Heart left ventricle (tissue), 16 donors: Measurements from ENCODE around the gene SLC6A3. TPM values are rescaled to one million over a fixed set of nuclear protein-coding genes. Genes with fewer than 3 reads are reported as not detected.

ENCODE experiments used
- ATAC-seq, 4 donors: fragments of 200-7000 bp; cut with Tn5 transposase; one replicate each; pipeline ENCODE4 v1.9.1; 2020 to 2022; ENCODE audit warnings: moderate library complexity in 4 of 4, mild to moderate bottlenecking in 3 of 4, moderate number of reproducible peaks in 1 of 4
- DNase-seq, 5 donors: peaks; one replicate each; pipeline ENCODE4 v3.0.0-alpha.2; 2020
- H3K27ac ChIP-seq, 12 donors: fragments of 200-600 bp; sonication (generic) in 4 of 12; one replicate each; pipeline versions ENCODE4 v1.5.0 to v1.8.0; 2016 to 2022; ENCODE audit warnings: mild to moderate bottlenecking in 2 of 12
- H3K27me3 ChIP-seq, 9 donors: fragments of 200-600 bp; sonication (generic) in 2 of 9; one replicate each; pipeline versions ENCODE4 v1.5.1 to v1.8.0; 2016 to 2022; ENCODE audit warnings: mild to moderate bottlenecking in 3 of 9
- H3K36me3 ChIP-seq, 9 donors: fragments of 200-600 bp; sonication (generic) in 2 of 9; one replicate each; pipeline versions ENCODE4 v1.5.0 to v1.8.0; 2018 to 2022; ENCODE audit warnings: mild to moderate bottlenecking in 2 of 9
- H3K4me1 ChIP-seq, 12 donors: fragments of 200-600 bp; sonication (generic) in 4 of 12; one replicate each; pipeline versions ENCODE4 v1.5.0 to v1.8.0; 2016 to 2022; ENCODE audit warnings: mild to moderate bottlenecking in 3 of 12
- H3K4me3 ChIP-seq, 12 donors: fragments of 200-600 bp; sonication (generic) in 4 of 12; one replicate each; pipeline versions ENCODE4 v1.5.0 to v1.8.0; 2017 to 2022; ENCODE audit warnings: mild to moderate bottlenecking in 9 of 12, moderate library complexity in 4 of 12
- H3K9me3 ChIP-seq, 12 donors: fragments of 200-600 bp; sonication (generic) in 4 of 12; one replicate each; pipeline versions ENCODE4 v1.5.0 to v1.8.0; 2016 to 2022; ENCODE audit warnings: mild to moderate bottlenecking in 1 of 12
- CTCF ChIP-seq, 12 donors: fragments of 200-600 bp; sonication (generic) in 4 of 12; IDR thresholded peaks; one replicate each; pipeline versions ENCODE4 v1.5.0 to v1.8.0; 2018 to 2022; ENCODE audit warnings: antibody characterized with exemption in 12 of 12, mild to moderate bottlenecking in 5 of 12
- POLR2A ChIP-seq, 2 donors: fragments of 450-650 bp; IDR thresholded peaks; one replicate each; pipeline ENCODE4 v1.6.1; 2017; ENCODE audit warnings: antibody characterized with exemption in 2 of 2, mild to moderate bottlenecking in 2 of 2, moderate library complexity in 2 of 2
- WGBS, 4 donors: extraction: QIAGEN DNeasy Blood & Tissue Kit in 2 of 4; methylation state at CpG; one replicate each; pipeline versions ENCODE4 v1.1.5 to v1.1.7; 2013 to 2018; 5-methylcytosine and 5-hydroxymethylcytosine counted together
- intact Hi-C, 10 donors: fragments of 100-400 bp; cut with DNase I; formaldehyde crosslinking; loops; one replicate each; pipeline versions ENCODE4 v1.11.1 to v1.14.2; 2022
- polyA plus RNA-seq, 2 donors: library from polyadenylated mRNA; stranded (reverse); fragments of 200-250 nt; gene quantifications; one replicate each; pipeline ENCODE4 v1.2.3, GENCODE V29; 2013
- total RNA-seq, 9 donors: library from RNA; depleted of rRNA in 2 of 9; stranded (reverse); fragments of >200 nt in 2 of 9; fragmentation: NEBNext Ultra II Directional in 3 of 9; extraction: Animal tissue kit (Norgen Biotek cat#: 25700) in 3 of 9; gene quantifications; one replicate each; pipeline versions ENCODE4 v1.1.0 to v1.2.4, GENCODE V29; 2016 to 2023
- donor health status: ischemic (EF 13 %, LVEDD 7.1; RV severe dilation, severe dysfunction).
- donor health status: healthy with polysubstance abuse.
- donor health status: DM: no; HTN: yes; CAD: no.
- donor health status: DM: no; HTN: no; CAD: no.
- donor health status: ischemic (EF 25% LVEDD 6.9; RV normal size, moderate dysfunction).
- donor health status: ischemic (EF 25% LVEDD 5.7; RV mildly dilated, moderate dysfunction).
- donor health status: healthy.
- donor health status: DM: yes; HTN: yes; CAD: no.
- donor health status: ischemic (EF 35%, LVEDD 5.7; RV mildly dilated, moderate dysfunction).
- donor health status: nonischemic (EF 11% LVEDD 7.7; RV severe dilation, severe dysfunction).
- donor health status: DM: yes; HTN: yes; CAD: no.
- donor health status: PGD.
- donor health status: ischemic (EF 29% LVEDD 5.4; RV normal size, mild dysfunction).
- donor health status: nonischemic (EF 23%, LVEDD 6.1; RV moderate dilation, normal function).

Gene SLC6A3
- total and polyA plus RNA-seq, 11 donors, result 0.06 to 0.29 (median 0.11) TPM; not detected in 7

GRCh38 chr5:1344975-1345838 lies 100.0 kb downstream of the SLC6A3 start, which contains the start of gene CLPTM1L:
CLPTM1L (minus strand) TSS chr5:1345099; CDS start chr5:1344841, 258 bp downstream.
- TF ChIP-seq POLR2A (IDR thresholded peaks at IDR 0.05), result peak; percentile 50 to 88
- no peak for TF ChIP-seq CTCF (IDR thresholded peaks at IDR 0.05)
- H3K36me3 ChIP-seq, result peaks cover 0 to 33% (median 27%) of the 10 kb centered on the region in 9 donors
- H3K4me3 ChIP-seq, result peak within 1 kb of the TSS; percentile 78 to 100 (median 94)
- peak within 1 kb of the TSS; percentile 54 to 94 (median 91) for H3K27ac ChIP-seq
- no peaks in the 10 kb centered on the region for H3K9me3 ChIP-seq
- intact Hi-C loops, result loop anchor here in 2 of 10 donors (2.0 to 10.0 kb wide), 3 partner anchors 180 to 460 kb away; partner anchors contain the start of gene NDUFS6 (in 1 of the 2)
- peaks cover 0 to 25% (median 20%) of the 10 kb centered on the region in 12 donors for H3K4me1 ChIP-seq
- H3K27me3 ChIP-seq, result no peaks in the 10 kb centered on the region
- 1 to 6% (median 1%) methylated on average over 12 to 87 of the region's 87 CpGs for WGBS, 4 donors
- ATAC-seq (peak; percentile 83 to 98 (median 96)), DNase-seq (peak; percentile 86 to 93 (median 89))

GRCh38 chr5:1343931-1344901 lies 101.0 kb downstream of the SLC6A3 start:
- Histone ChIP-seq H3K36me3 (peaks cover 0 to 37% (median 32%) of the 10 kb centered on the region in 9 donors), H3K9me3 (no peaks in the 10 kb centered on the region), H3K27ac (peak overlapping the region in 7 of 12 donors; percentile 19 to 90 (median 48)), H3K4me3 (peak overlapping the region; percentile 77 to 100 (median 90)), H3K4me1 (peaks cover 0 to 25% (median 20%) of the 10 kb centered on the region in 12 donors), H3K27me3 (no peaks in the 10 kb centered on the region)
- 7 to 12% (median 9%) methylated on average over 34 to 61 of the region's 61 CpGs for WGBS, 4 donors
- TF ChIP-seq POLR2A (IDR thresholded peaks at IDR 0.05) (no peak), CTCF (IDR thresholded peaks at IDR 0.05) (no peak)
- DNase-seq, result no peak
- intact Hi-C loops, result loop anchor here in 2 of 10 donors (2.0 to 10.0 kb wide), 3 partner anchors 181 to 461 kb away; partner anchors contain the start of gene NDUFS6 (in 1 of the 2)
- peak in 1 of 4 donors; percentile 5 for ATAC-seq

- Histone ChIP-seq H3K36me3 (peaks cover 0 to 44% (median 38%) of the 10 kb centered on the region in 9 donors), H3K27ac (no peak overlapping the region), H3K4me3 (peak overlapping the region in 5 of 12 donors; percentile 1 to 100 (median 86)), H3K4me1 (peaks cover 0 to 25% (median 20%) of the 10 kb centered on the region in 12 donors), H3K27me3 (no peaks in the 10 kb centered on the region), H3K9me3 (no peaks in the 10 kb centered on the region)
- ATAC-seq (no peak), DNase-seq (no peak)
- intact Hi-C loops, result loop anchor here in 2 of 10 donors (10.0 kb wide), 2 partner anchors 301 to 461 kb away; partner anchors contain the start of gene NDUFS6 (in 1 of the 2)
- TF ChIP-seq CTCF (IDR thresholded peaks at IDR 0.05) (no peak), POLR2A (IDR thresholded peaks at IDR 0.05) (no peak)
- WGBS, 4 donors, result 67 to 80% (median 78%) methylated on average over 9 of the region's 9 CpGs
These were observed 101.9 kb downstream of the SLC6A3 start for GRCh38 chr5:1343315-1343751.

Other genes starting within 250 kb of the SLC6A3 start
- gene SLC6A19, start 243.8 kb downstream of the SLC6A3 start, total RNA-seq, result not detected
- not detected for gene SLC6A19, start 243.8 kb downstream of the SLC6A3 start, polyA plus RNA-seq
- not detected for gene SLC6A18, start 220.1 kb downstream of the SLC6A3 start, total RNA-seq
- not detected for gene SLC6A18, start 220.1 kb downstream of the SLC6A3 start, polyA plus RNA-seq
- not detected for gene TERT, start 150.4 kb downstream of the SLC6A3 start, total RNA-seq
- not detected for gene TERT, start 150.4 kb downstream of the SLC6A3 start, polyA plus RNA-seq
- 10 to 100 TPM; 31.0 to 60.2 (median 39.4) TPM for gene CLPTM1L, start 100.3 kb downstream of the SLC6A3 start, total RNA-seq
- gene CLPTM1L, start 100.3 kb downstream of the SLC6A3 start, polyA plus RNA-seq, result 10 to 100 TPM; 23.5 to 96.8 TPM
- 10 to 100 TPM in 4 of 9 donors, 1 to 10 TPM in 5; 8.2 to 30.6 (median 9.9) TPM for gene LPCAT1, start 78.5 kb upstream of the SLC6A3 start, total RNA-seq
- gene LPCAT1, start 78.5 kb upstream of the SLC6A3 start, polyA plus RNA-seq, result 10 to 100 TPM in 1 of 2 donors, 1 to 10 TPM in 1; 9.6 to 21.9 TPM